Peyer's patch (tissue), 4 donors: ENCODE measurements around the gene TMEM147. TPM values are rescaled to one million over a fixed set of nuclear protein-coding genes. Genes with fewer than 3 reads are reported as not detected.

ENCODE experiments used
- DNase-seq, 3 donors: peaks; one replicate each; pipeline ENCODE4 v3.0.0-alpha.2; 2017 to 2019
- H3K27ac ChIP-seq, 4 donors: fragments of 200-600 bp; sonication (generic); one replicate each; pipeline ENCODE4 v1.5.1; 2016 to 2019
- H3K27me3 ChIP-seq, 2 donors: fragments of 200-600 bp; sonication (generic); one replicate each; pipeline ENCODE4 v1.5.1; 2019
- H3K36me3 ChIP-seq, 3 donors: fragments of 200-600 bp; sonication (generic); one replicate each; pipeline ENCODE4 v1.5.1; 2016 to 2019
- H3K4me1 ChIP-seq, 4 donors: fragments of 200-600 bp; sonication (generic); one replicate each; pipeline ENCODE4 v1.5.1; 2016 to 2019
- H3K4me3 ChIP-seq, 4 donors: fragments of 200-600 bp; sonication (generic); 1 replicate in 3 of 4; 2 replicates in 1 of 4; pipeline ENCODE4 v1.5.1; 2016 to 2019; ENCODE audit warnings: mild to moderate bottlenecking in 1 of 4
- H3K9me3 ChIP-seq, 4 donors: fragments of 200-600 bp; sonication (generic); one replicate each; pipeline ENCODE4 v1.5.1; 2016 to 2019; ENCODE audit warnings: mild to moderate bottlenecking in 1 of 4
- POLR2A ChIP-seq, 2 donors: fragments of 450-650 bp; IDR thresholded peaks; one replicate each; pipeline ENCODE4 v1.5.1; 2017; ENCODE audit warnings: antibody characterized with exemption in 2 of 2, mild to moderate bottlenecking in 2 of 2, moderate library complexity in 2 of 2
- total RNA-seq, 4 donors: library from RNA; depleted of rRNA; stranded (reverse); fragments of >200 nt; gene quantifications; one replicate each; pipeline ENCODE4 v1.1.0, GENCODE V29; 2016
- TF ChIP-seq, protein P1 (sequence below), 6 experiments: fragments of 450-650 bp in 4 of 6; fragments of 200-600 bp in 2 of 6; sonication (generic) in 1 of 6; IDR thresholded peaks; one replicate each; pipeline ENCODE4 v1.5.1; 2017 to 2019; ENCODE audit warnings: antibody characterized with exemption in 6 of 6, mild to moderate bottlenecking in 3 of 6, moderate library complexity in 1 of 6

TMEM147 gene
- total RNA-seq, 4 donors from 2014 or later, result 34.9 to 59.4 (median 50.9) TPM

DNA sequence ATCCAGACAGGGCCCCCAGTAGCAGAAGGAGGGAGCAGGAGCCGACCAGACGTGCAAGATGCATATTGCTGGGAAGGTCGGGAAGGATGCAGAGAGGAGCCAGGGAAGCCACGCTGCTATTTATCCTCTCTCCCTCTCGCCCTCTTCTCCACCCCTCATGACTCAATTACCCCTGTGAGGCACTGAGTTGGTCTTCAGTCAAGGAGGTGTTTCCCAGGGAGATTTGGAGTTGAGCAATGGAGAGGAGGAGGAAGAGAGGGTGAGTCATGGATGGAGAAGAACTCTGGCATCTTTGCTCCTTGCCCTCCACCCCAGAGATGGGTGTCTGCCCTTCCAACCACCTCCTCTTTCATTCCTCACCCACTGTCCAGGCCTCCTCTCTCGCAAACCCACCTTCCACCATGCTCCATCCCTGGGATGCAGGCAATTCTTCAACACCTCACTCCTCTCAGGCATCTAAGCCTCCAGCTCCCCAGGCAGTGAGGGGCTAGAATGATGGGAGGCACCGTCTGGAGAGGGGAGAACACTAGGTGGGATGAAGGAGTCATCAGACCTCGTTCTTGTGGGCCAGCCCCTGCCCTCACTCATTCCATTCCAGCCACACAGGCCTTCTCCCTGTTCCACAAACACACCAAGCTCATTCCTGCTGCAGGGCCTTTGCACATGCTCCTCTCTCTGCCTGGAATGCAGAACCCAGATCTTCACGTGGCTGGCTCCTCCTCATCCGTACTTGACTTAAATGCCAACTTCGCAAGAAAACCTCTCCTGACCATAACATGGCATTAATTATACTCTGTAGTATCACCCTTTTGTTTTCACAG is 17.0 kb upstream of the TMEM147 start, which contains the start of gene SBSN:
TSS of gene SBSN (minus strand) at position 94 of the 821 bp plus-strand sequence. CDS start at position 64, 30 bp downstream.
- H3K27me3 ChIP-seq, result peaks cover 0 to 2% of the 10 kb centered on the region in 2 donors
- no peaks in the 10 kb centered on the region for H3K36me3 ChIP-seq
- TF ChIP-seq POLR2A (IDR thresholded peaks at IDR 0.05), result no peak
- TF ChIP-seq, protein P1, sequence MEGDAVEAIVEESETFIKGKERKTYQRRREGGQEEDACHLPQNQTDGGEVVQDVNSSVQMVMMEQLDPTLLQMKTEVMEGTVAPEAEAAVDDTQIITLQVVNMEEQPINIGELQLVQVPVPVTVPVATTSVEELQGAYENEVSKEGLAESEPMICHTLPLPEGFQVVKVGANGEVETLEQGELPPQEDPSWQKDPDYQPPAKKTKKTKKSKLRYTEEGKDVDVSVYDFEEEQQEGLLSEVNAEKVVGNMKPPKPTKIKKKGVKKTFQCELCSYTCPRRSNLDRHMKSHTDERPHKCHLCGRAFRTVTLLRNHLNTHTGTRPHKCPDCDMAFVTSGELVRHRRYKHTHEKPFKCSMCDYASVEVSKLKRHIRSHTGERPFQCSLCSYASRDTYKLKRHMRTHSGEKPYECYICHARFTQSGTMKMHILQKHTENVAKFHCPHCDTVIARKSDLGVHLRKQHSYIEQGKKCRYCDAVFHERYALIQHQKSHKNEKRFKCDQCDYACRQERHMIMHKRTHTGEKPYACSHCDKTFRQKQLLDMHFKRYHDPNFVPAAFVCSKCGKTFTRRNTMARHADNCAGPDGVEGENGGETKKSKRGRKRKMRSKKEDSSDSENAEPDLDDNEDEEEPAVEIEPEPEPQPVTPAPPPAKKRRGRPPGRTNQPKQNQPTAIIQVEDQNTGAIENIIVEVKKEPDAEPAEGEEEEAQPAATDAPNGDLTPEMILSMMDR (IDR thresholded peaks at IDR 0.05), result no peak
- no peak within 1 kb of the TSS for H3K4me3 ChIP-seq
- DNase-seq, result no peak
- H3K27ac ChIP-seq, result no peak within 1 kb of the TSS
- H3K4me1 ChIP-seq, result no peaks in the 10 kb centered on the region
- no peaks in the 10 kb centered on the region for H3K9me3 ChIP-seq

GRCh38 chr19:35529241-35530218 is 15.9 kb upstream of the TMEM147 start:
- TF ChIP-seq POLR2A (IDR thresholded peaks at IDR 0.05), result no peak
- no peak for DNase-seq
- Histone ChIP-seq H3K27me3 (peaks cover 0 to 5% of the 10 kb centered on the region in 2 donors), H3K27ac (no peak overlapping the region), H3K4me1 (no peaks in the 10 kb centered on the region), H3K36me3 (no peaks in the 10 kb centered on the region), H3K4me3 (no peak overlapping the region), H3K9me3 (no peaks in the 10 kb centered on the region)

GRCh38 chr19:35531291-35531690 is 14.1 kb upstream of the TMEM147 start:
- Histone ChIP-seq H3K36me3 (no peaks in the 10 kb centered on the region), H3K27ac (no peak overlapping the region), H3K9me3 (no peaks in the 10 kb centered on the region), H3K4me3 (no peak overlapping the region), H3K27me3 (peaks cover 0 to 5% of the 10 kb centered on the region in 2 donors), H3K4me1 (no peaks in the 10 kb centered on the region)
- DNase-seq, result no peak
- TF ChIP-seq, protein P1 (IDR thresholded peaks at IDR 0.05), result no peak
- no peak for TF ChIP-seq POLR2A (IDR thresholded peaks at IDR 0.05)

- Histone ChIP-seq H3K27me3 (peaks cover 0 to 5% of the 10 kb centered on the region in 2 donors), H3K27ac (no peak within 1 kb of the TSS), H3K4me1 (no peaks in the 10 kb centered on the region), H3K9me3 (no peaks in the 10 kb centered on the region), H3K4me3 (no peak within 1 kb of the TSS), H3K36me3 (no peaks in the 10 kb centered on the region)
- DNase-seq, result no peak
- no peak for TF ChIP-seq POLR2A (IDR thresholded peaks at IDR 0.05)
- TF ChIP-seq, protein P1 (IDR thresholded peaks at IDR 0.05), result no peak
Observed at GRCh38 chr19:35533201-35533821, 12.1 kb upstream of the TMEM147 start, which contains the start of gene GAPDHS. Gene GAPDHS (plus strand): TSS chr19:35533456. CDS start chr19:35533528, 72 bp downstream.

- H3K36me3 ChIP-seq, result no peaks in the 10 kb centered on the region
- no peaks in the 10 kb centered on the region for H3K9me3 ChIP-seq
- TF ChIP-seq, protein P1 (IDR thresholded peaks at IDR 0.05), result no peak
- TF ChIP-seq POLR2A (IDR thresholded peaks at IDR 0.05), result no peak
- no peak overlapping the region for H3K27ac ChIP-seq
- H3K4me1 ChIP-seq, result no peaks in the 10 kb centered on the region
- no peak overlapping the region for H3K4me3 ChIP-seq
- peaks cover 0 to 5% of the 10 kb centered on the region in 2 donors for H3K27me3 ChIP-seq
- peak in 2 of 3 donors; percentile 57 to 70 for DNase-seq
Observed at GRCh38 chr19:35533822-35534392, 11.5 kb upstream of the TMEM147 start.
